Urothelium cell line (cell line): ENCODE results near the gene IFT27.
"Not testable (repeated sequence)": the region's sequence is repeated elsewhere in the genome, so short reads cannot be mapped to it uniquely, and the experiment has no call there.

Experiments
- DNase-seq: peaks from one replicate; pipeline ENCODE4 v3.0.0; 2011; ENCODE audit warnings: low spot score, mixed read lengths
- FAIRE-seq: peaks from 2 replicates; lab custom pipeline; 2011; peaks lifted over from hg19 to GRCh38; lab: Jason Lieb, UNC

IFT27 gene

GRCh38 chr22:36767035-36767775, 8.7 kb downstream of the IFT27 start:
- FAIRE-seq (no peak), DNase-seq (no peak)

GRCh38 chr22:36765943-36766450, 9.9 kb downstream of the IFT27 start:
- DNase-seq (no peak), FAIRE-seq (no peak)

- DNase-seq = no peak
- FAIRE-seq = no peak
These were observed 10.6 kb downstream of the IFT27 start for GRCh38 chr22:36765131-36765942.

GRCh38 chr22:36764641-36765040, 11.3 kb downstream of the IFT27 start:
- no peak for DNase-seq
- FAIRE-seq = no peak

DNA sequence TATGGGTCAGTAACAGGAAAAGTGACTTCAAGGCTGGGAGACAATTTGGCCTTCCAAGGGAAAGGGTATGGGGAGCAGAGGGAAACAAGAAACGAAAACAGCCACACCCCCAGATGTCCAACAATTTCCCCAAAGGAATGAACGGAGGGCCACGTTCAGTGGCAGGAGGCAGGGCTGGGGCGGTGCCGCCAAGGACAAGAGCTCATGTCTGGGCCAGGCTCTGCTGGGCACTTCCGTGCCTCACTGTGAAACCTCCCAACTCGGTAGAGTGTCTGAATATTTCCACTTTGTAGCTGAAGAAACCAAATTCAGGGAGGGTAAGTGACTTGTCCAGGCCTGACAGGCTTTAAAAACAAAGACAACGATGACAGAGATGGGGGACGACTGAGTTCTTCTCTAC, 11.9 kb downstream of the IFT27 start:
- DNase-seq = no peak
- FAIRE-seq = no peak

- no peak for DNase-seq
- FAIRE-seq = peak; percentile 42
These were observed 12.3 kb downstream of the IFT27 start for GRCh38 chr22:36763576-36763975.

DNA sequence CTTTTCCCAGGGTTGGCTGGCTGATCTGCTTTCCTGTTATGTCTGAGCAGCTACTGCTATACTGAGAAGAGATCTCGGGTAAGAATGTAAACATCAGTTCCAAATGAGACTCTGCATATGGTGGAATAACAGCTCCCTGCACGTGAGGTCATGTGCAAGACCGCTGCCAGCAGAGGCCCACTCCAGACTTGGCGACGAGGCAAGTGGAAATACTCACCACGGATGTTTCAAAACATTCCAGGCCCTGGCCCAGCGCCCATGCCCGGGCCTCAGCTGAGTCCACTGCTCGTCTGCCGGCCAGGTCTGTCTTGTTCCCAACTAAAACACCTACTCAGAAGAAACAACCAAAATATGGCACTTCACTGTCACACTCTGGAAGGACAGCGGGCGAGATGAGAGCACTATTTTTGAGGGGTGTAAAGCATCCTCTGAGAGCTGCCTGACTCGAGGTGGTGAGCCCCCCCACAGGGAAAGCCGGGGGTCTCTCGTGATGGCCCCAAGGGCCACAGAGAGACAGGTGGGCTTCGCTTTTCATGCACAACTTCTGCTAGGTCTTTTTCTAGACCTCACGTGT, 13.1 kb downstream of the IFT27 start:
- no peak for DNase-seq
- FAIRE-seq = no peak

DNA sequence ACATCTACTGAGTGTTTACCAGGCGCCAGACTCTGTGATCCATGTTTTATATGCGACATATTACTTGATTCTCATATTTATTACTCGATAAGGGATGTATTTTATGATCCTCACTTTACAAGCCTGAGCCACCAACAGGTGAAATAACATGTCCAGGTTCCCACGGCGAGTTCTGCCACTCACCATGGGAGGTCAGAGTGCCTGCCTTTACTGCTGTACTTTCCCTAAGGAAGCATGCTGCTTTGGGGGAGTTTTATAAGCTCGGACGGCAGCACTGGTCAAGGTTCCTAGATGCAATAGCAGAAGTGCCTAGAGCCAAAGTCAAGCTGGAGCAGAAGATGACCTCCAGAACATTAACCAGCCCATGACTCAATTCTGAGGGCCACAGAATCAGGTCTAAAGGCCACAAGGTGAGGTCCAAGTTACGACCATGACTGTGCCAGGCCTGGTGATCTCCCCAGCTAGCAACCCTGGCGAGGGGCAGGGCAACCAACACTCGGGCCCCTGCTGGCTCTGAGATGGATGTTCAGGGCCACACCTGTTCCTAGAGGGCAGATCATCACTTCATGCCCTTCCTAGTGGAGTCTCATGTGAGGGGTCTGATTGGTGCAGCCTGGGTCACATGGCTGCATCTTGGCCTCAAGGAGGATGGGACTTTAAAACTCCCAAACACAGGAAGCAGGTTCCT, 14.2 kb downstream of the IFT27 start:
- FAIRE-seq = no peak
- DNase-seq = no peak

DNA sequence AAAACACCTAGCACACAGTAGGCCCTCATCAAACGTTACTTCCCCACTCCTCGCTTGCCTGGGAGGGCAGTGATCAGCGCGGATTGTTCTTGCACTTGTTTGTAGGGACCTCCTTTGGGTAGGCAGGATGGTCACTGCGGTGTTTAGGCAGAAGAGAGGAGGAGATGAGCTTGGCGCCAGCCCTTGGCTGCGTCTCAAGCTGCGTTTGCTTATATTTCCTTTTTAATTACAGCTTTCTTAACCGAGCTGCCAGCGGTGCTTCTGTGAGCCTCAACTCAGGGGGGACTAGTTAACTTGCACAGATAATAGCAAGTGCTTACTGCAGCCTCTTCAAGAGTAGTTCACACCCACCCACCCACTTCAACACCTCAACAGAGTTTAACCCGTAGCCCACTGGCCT, 15.1 kb downstream of the IFT27 start:
- FAIRE-seq = no peak
- DNase-seq = no peak

GRCh38 chr22:36759481-36760159, 16.3 kb downstream of the IFT27 start:
- DNase-seq = no peak

GRCh38 chr22:36758792-36759271, 17.1 kb downstream of the IFT27 start:
- DNase-seq = no peak
- FAIRE-seq = no peak

More at GRCh38 chr22:36759481-36760159, 16.3 kb downstream of the IFT27 start:
- no peak for FAIRE-seq

DNA sequence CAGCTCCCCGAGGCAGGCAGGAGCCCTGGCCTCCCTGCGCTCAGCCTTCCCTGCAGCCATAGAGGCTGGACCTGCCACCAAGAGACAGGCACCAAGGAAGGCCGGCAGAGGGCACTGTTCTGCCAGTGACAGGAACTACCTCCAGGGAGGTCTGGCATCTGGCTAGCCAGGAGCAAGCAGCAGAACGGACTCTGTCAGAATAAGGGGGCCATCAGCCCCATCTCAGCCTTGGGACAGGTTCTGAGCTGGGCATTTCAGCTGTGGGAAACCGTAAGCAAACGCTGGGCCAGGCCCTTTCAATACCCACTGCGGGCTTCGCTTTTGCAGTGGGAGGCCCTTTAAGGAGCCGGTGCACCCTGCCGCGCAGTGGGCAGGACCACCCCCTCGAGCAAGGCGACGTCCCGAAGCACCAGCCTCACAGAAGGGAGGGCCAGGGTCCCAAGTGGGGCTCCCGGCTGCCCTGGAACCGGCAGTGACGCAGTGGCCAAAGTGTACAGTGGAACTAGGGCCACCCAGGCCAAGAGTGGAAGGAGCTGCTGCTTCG, 18.2 kb downstream of the IFT27 start:
- DNase-seq (peak; percentile 81), FAIRE-seq (peak; percentile 42)

DNA sequence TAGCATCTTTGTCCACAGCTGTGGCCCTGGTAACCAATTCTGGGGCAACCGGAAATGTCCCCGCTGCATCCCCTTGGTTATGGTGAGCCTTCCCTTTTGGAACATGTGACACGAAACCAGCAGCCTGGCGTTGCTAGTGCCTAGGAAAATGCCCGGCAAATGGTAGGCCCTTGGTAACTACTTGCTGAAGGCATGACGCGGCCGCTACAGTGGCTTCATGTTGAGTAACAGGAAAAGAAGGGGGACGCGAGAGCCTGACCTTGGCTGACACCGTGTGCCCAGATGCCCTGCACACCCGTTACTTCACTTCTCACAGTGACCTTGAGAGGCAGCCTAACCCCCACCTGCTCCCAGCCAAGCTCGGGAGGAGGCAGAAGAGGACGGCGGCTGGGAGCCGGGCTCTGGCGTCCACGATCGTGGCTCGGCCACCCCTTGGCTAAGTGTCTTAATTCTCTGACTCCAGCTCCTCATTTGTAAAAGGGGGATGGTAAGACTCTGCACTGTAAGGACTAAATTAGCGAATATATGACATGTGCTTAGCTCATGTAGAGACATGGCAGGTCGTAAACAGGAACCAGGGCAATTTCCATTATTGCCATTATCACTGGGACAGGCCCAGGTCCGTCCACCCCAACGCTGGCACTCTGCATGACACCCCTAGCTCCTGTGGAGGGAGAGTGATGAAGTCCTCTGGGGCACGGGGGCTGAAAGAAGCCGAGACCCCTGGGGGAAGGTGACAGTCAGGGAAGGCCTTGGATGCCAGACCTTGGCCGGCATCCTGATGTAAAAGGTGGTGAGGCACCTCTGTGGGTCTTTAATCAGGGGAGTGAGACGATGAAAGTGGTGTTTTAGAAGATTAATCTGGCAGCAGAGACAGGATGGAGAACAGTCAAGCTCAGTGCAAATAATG, 18.9 kb downstream of the IFT27 start:
- FAIRE-seq (peak; percentile 44), DNase-seq (no peak)

DNA sequence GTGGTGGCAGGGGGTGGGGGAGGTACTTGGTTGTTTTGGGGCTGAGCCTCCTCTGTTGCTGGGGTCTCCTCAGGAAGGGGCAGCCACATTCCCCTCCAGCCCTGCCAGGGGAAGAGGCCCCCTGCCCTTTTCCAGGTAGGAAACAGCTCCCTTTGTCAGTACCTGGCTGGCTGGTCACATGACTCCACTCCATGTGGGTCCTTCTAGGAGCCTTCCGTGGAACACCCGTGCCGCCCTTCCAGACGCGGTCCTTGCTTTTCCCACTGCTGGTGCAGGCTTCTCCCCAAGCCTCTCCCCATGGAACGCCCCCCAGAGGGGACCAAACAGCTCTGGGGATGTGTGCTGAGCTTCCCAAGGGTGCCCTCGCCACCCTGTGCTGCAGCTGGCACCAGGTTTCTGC, 19.9 kb downstream of the IFT27 start:
- DNase-seq (no peak), FAIRE-seq (no peak)

GRCh38 chr22:36755316-36755715, 20.6 kb downstream of the IFT27 start:
- FAIRE-seq = no peak

GRCh38 chr22:36754881-36755280, 21.0 kb downstream of the IFT27 start:
- DNase-seq, FAIRE-seq: not testable (repeated sequence)

More at GRCh38 chr22:36755316-36755715, 20.6 kb downstream of the IFT27 start:
- no peak for DNase-seq

GRCh38 chr22:36753916-36754315, 22.0 kb downstream of the IFT27 start:
- no peak for FAIRE-seq
- no peak for DNase-seq

- peak; percentile 37 for DNase-seq
- FAIRE-seq = no peak
These were observed 22.7 kb downstream of the IFT27 start for GRCh38 chr22:36753120-36753802.
